ENCODE data around the gene ZCWPW1. TPM values are rescaled to one million over a fixed set of nuclear protein-coding genes. Genes with fewer than 3 reads are reported as not detected.

ZCWPW1 gene
- total and polyA plus RNA-seq, 2 of the 13 experiments (the other 11 are each of a cell fraction or from before 2014, with no cell fraction given) = 2.4 to 2.5 TPM

DNA sequence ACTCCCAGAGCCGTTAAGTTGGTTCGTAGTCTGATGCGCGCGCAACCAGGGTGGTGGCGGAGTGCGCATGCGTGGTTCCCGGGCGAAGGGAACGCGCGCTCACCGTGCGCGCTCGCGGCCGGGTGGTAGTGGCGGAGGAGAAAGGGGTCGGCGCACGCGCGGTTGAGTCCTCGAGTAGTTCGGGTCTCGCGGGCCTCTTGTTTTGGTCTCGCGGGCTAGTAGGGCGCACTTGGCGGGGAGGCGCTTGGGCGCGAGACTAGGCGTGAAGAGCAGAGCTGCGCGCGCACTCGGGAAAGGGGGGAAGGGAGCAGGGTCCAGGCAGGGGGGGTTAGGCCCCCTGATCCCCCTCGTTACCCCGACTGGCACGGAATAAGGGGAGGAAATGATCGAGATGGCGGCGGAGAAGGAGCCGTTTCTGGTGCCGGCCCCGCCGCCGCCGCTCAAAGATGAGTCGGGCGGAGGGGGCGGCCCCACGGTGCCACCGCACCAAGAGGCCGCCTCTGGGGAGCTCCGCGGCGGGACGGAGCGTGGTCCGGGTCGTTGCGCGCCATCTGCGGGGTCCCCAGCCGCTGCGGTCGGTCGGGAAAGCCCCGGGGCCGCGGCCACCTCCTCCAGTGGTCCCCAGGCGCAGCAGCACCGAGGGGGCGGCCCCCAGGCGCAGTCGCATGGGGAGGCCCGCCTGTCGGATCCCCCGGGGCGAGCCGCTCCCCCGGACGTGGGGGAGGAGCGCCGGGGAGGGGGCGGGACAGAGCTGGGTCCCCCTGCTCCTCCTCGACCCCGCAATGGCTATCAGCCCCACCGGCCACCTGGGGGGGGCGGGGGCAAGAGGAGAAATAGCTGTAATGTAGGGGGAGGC is 1.4 kb upstream of the ZCWPW1 start, which contains the start of gene MEPCE (continued):
- TF ChIP-seq AKNA (CRISPR knock-in tag; IDR thresholded peaks at IDR 0.05; ENCODE audit: borderline replicate concordance) (no peak), ZNF382 (CRISPR knock-in tag; IDR thresholded peaks at IDR 0.05; ENCODE audit: borderline replicate concordance) (no peak), PHF8 (CRISPR knock-in tag; IDR thresholded peaks at IDR 0.05) (peak; percentile 57; the same call in 1 of the 2 replicates), RARG (CRISPR knock-in tag; IDR thresholded peaks at IDR 0.05; ENCODE audit: low read depth) (no peak), ZNF18 (CRISPR knock-in tag; IDR thresholded peaks at IDR 0.05; ENCODE audit: insufficient replicate concordance) (peak; percentile 75), ZNF430 (CRISPR knock-in tag; IDR thresholded peaks at IDR 0.05) (no peak), ZNF292 (CRISPR knock-in tag; IDR thresholded peaks at IDR 0.05; ENCODE audit: borderline replicate concordance, low read depth) (no peak), YEATS2 (CRISPR knock-in tag; IDR thresholded peaks at IDR 0.05; ENCODE audit: borderline replicate concordance) (0 out of 2 replicates have a peak, but pooled peaks have one; percentile 47), MAFF (IDR thresholded peaks at IDR 0.05; ENCODE audit: low read depth, low read length) (no peak), MED8 (CRISPR knock-in tag; IDR thresholded peaks at IDR 0.05; ENCODE audit: insufficient replicate concordance) (no peak), HMGXB4 (CRISPR knock-in tag; IDR thresholded peaks at IDR 0.05; ENCODE audit: borderline replicate concordance in 1 of 2, low read depth in 1 of 2) (peak in 1 of 2 experiments; percentile 27; a peak in 2 of 4 replicates), ZC3H13 (CRISPR knock-in tag; IDR thresholded peaks at IDR 0.05) (no peak; the same call in 1 of the 2 replicates), POGZ (CRISPR knock-in tag; IDR thresholded peaks at IDR 0.05) (peak; percentile 14; the same call in 1 of the 2 replicates), SIN3B (IDR thresholded peaks at IDR 0.05; ENCODE audit: low read length) (no peak), TAF15 (IDR thresholded peaks at IDR 0.05; ENCODE audit: low read depth, low read length, poor library complexity, severe bottlenecking) (peak; percentile 56)
- TF ChIP-seq, protein P1, sequence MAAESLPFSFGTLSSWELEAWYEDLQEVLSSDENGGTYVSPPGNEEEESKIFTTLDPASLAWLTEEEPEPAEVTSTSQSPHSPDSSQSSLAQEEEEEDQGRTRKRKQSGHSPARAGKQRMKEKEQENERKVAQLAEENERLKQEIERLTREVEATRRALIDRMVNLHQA (CRISPR knock-in tag; IDR thresholded peaks at IDR 0.05) = no peak

Measured in HepG2 (cell line).